NCI-H1417 treated with DMSO at 0.1 percent for 48 hours (cell line): Measurements from ENCODE around the gene CC2D2A.
"Not testable (repeated sequence)": the region's sequence is repeated elsewhere in the genome, so short reads cannot be mapped to it uniquely, and the experiment has no call there.

Experiments used
- DNase-seq: peaks from one replicate; lab custom pipeline; 2025; lab: John Stamatoyannopoulos, UW

The CC2D2A gene

DNA sequence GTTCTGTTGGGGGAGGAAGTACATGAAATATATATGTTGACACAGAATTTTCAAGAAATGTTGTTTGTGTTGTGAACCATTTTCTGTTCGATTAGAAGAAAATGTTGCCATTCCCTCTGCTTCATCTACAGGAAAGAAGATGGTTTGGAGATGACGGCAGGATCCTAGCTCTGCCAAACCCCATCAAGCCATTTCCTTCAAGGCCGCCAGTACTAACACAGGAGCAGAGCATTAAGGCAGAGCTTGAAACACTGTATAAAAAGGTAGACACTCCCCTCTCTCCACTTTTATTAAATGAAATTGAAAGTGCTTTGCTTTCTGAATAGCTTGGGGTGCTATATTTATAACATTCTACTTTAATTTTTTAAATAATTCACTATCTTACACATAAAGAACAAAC is 46.8 kb downstream of the CC2D2A start:
- no peak for DNase-seq

DNA sequence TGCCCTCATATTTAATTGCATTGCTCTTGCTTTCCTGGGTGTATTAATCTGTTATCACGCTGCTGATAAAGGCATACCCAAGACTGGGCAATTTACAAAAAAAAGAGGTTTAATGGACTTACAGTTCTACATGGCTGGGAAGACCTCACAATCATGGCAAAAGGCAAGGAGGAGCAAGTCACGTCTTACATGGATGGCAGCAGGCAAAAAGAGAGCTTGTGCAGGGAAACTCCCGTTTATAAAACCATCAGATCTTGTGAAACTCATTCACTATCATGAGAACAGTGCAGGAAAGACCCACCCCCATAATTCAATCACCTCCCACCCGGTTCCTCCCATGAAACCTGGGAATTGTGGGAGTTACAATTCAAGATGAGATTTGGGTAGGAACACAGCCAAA is 48.0 kb downstream of the CC2D2A start:
- DNase-seq: not testable (repeated sequence)

- DNase-seq: no peak
Measured at GRCh38 chr4:15521442-15522039, 51.9 kb downstream of the CC2D2A start.

DNA sequence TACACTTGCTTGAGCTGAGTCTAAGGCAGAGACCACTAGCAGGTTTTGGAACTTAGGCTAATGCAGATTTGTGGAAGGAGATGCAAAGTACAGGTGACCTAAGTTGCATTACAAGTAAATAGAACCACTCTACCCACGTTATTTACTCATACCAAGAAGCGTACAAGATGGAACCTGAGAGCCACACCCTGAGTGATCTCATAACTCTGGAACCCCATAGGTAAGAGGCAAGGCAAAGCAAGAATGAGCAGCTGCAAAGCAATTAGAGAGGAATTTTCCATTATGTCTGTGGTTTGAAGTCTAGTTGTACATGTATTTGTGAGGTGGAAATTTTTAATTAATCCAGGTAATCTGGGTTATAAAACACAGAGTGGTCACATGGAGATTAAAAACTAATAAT is 55.4 kb downstream of the CC2D2A start:
- no peak for DNase-seq

DNA sequence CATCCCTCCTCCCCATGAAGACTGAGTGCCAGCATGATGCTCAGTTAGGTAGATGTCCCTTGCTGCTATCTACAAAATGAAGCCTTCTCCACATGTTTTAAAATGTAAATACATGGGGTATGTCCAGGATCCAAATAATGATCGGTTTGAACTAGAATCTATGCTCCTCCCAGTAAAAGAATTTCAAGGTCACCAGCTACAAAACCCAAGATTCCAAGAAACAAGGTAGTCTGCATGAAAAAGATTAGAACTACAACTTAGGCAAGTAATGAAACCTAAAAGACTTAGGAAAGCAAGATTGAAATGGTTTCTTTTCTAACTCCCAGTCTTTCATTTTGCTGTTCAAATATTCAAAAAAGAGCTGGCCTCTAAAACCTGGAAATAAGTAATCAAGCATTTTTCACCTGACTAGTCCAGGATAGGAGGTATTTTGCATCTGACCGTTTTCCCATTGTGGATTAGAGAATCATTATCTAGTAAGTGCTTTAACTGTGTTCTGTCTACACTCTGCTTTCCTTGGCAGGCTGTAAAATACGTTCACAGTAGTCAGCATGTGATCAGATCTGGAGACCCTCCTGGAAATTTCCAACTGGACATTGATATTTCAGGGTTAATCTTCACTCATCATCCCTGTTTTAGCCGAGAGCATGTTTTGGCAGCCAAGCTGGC is 57.4 kb downstream of the CC2D2A start:
- no peak for DNase-seq

DNA sequence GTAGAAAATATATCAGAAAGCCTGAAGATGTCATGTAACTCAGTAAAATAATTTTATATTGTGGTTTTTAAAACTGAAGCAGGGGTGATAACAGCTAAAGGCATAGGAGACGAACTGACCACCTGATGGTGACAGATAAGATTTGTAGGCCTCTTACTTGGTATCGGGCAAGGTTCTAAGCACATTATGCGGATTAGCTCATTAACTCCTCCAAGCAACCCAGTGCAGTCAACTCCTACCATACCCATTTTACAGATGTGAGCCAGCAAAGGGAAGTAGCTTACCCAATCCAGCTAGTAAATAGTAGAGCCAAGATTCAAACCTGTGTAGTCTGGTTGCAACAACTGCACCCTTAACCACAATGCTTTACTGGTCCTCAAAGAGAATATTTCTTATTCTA is 62.1 kb downstream of the CC2D2A start:
- DNase-seq: no peak

DNA sequence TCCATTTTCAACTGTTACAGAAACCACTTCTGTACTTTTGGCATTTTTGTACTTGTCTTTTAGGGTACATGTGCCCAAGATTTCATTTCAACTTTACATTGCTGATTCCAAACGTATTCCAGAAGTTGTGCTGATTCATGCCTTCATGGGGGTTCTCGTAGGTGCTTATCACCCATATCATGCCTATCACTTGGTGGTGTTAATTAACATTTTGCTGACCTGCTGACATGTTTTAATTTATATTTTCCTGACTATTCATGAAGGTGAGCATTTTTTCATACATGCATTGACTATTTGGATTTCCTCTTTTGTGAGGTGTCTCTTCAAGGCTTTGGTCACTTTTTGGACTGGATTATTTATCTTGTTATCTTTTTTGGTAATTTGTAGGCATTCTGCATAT is 64.1 kb downstream of the CC2D2A start:
- no peak for DNase-seq

DNA sequence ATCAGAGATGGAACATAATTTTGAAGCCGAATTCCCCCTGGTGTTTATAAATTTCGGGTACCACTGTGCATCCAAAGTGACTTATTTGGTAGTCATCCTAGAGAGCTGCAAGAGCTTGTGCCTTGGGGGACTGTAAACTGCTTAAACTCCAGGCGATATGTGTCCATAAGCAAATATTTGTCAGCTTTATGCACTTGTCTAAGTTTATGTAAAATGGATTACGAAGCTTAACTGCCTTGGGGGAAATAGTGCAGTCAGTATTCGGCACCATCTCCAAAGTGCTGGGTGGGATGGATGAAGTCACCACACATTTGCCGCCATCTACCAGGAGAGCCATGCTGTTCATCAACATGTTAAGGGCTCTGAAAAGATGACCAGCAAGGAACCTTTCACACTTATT is 65.9 kb downstream of the CC2D2A start:
- DNase-seq: no peak

DNA sequence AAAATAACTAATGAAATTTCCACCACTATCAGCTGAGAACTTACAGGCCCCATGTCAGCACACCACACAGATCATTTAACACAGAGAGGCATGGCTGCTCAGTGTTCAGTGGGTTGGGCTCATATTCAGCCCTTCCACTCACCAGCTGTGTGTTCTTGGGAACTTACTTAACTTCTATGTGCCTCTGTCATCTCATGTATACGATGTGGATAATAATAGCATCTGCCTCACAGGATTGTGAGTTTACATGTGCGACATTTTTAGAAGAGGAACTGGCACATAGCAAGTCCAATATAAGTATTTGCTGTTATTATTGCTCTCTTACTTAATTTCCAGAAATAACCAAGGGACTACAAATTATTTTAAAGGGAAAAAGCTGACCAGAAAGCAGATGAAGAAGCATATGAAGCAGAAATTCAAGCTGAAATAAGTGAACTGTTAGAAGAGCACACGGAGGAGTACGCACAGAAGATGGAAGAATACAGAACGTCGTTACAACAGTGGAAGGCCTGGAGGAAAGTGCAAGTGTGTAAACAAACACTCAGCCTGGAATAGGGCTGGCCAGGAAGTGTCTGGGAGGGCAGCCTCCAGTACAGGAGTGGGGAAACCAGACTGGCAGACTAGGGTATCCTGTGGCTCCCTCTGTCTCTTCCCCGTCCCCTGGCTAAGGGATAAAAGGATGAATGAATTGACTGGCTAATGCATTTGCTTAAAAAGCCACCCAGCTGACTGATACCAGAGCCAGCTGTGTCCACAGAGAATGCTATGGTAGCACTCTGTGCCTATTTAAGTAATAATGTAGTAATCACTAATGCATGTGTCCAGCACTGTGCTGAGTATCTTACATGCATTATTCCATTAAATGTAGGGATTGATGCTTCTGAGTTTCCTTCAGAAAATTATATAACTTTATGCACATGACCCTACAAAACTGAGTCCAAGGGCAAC is 67.1 kb downstream of the CC2D2A start:
- no peak for DNase-seq

DNA sequence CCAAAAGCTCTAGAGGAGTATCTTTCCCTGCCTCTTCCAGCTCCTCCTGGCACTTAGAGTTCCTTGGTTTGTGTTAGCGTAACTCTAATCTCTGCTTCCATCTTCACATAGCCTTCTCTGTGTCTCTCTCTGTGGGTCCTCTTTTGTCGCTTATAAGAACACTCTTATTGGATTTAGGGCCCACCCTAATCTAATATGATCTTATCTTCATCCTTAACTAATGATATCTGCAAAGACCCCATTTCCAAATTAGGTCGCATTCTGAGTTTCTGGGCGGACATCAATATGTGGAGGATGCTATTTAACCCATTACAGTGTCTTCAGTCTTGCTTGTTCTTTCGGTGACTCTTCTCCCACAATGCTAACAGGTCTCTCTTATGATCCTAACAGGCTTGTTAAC is 72.3 kb downstream of the CC2D2A start:
- no peak for DNase-seq

DNA sequence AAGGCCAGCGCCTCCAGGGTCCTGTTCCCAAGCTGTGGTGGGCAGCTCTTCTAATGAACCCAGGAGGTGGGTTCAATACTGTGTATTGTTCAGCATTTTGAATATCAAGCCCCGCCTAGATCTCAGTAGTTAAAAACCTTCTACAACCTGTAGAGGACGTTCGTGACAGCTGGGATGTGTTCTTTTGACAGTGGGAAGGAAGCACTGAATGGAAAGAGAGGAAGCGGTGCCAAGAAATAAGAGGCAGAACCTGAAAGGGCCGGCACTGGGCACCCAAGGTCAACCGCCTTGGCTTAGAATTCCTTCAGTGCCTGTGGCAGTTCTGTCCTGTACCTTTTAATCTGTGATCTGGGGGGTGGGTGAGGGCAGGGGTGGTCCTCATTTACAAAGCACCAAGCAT is 73.1 kb downstream of the CC2D2A start:
- no peak for DNase-seq

- DNase-seq: no peak
Measured at GRCh38 chr4:15543537-15544247, 74.0 kb downstream of the CC2D2A start.

DNA sequence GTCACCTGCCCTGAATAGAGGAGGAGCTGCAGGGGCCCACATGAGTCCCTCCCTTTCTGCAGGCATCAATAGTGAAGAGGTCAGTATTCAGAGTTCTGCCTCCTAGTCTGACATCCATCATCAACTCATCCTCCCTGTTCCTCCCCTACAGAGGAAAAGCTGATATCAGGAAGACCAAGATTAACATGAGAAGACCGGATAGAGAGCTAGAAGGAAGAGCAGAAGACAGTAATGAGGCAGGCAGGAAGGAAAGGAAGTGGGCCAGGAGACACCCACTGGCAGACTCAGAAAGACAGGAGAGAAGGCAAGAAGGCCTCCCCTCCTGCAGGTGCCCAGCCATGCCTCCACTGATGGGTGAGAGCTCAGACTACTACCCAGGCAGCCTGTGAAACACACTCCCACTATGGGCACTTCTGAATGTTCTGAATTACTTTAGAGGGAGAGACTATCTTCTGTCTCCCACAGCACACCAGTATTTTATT is 74.6 kb downstream of the CC2D2A start:
- DNase-seq: no peak

GRCh38 chr4:15545371-15545770 is 75.7 kb downstream of the CC2D2A start:
- no peak for DNase-seq

GRCh38 chr4:15547392-15547791 is 77.7 kb downstream of the CC2D2A start:
- DNase-seq: no peak

DNA sequence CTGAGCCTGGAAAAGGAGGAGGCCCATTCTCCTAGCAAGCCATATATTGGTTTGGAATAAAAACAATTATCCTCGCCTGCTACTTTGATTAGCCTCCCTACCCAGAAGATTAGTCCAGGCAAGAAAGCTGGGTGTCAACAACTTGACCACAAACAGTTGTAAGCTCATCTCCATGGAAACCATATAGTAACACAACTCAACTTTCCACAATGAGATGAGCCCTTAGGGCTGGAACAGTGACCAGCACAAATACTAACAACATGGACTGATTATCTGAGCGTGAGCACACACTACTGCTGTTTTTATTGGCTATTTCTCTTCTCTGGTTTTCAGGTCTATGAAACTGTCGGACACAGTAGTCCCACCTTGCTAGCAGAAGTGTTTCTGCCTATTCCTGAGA is 80.8 kb downstream of the CC2D2A start:
- DNase-seq: no peak

DNA sequence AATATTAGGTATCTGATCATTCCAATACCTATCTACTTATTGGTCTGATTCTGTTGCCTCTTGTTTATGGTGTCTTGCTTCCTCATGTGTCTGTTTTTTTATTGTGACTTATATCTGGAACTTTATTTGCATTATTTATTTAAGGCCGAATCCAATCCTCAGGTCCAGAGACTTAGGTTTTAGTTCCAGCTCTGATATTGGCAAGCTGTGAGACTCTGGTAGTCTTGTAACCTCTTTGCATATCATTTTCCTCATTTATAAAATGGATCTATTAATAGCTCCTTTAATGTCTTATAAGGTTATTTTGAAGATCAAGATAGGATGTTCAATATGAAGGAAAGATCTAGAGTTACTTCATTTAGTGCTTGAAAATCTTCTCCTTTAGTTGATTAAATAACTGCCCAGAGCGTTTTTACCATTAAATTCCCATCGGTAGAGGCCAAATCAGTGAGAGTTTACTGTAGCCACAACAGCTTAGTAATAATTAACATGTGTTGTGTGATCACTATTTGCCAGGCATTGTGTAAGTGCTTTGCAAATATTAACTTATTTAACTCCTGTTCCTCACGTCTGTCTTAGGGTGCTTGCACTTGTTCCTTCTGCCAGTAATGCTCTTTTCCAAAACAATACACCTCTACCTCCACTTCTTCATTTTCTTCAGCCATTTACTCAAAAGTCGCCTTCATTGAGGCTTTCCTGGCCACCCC is 82.2 kb downstream of the CC2D2A start:
- DNase-seq: no peak

DNA sequence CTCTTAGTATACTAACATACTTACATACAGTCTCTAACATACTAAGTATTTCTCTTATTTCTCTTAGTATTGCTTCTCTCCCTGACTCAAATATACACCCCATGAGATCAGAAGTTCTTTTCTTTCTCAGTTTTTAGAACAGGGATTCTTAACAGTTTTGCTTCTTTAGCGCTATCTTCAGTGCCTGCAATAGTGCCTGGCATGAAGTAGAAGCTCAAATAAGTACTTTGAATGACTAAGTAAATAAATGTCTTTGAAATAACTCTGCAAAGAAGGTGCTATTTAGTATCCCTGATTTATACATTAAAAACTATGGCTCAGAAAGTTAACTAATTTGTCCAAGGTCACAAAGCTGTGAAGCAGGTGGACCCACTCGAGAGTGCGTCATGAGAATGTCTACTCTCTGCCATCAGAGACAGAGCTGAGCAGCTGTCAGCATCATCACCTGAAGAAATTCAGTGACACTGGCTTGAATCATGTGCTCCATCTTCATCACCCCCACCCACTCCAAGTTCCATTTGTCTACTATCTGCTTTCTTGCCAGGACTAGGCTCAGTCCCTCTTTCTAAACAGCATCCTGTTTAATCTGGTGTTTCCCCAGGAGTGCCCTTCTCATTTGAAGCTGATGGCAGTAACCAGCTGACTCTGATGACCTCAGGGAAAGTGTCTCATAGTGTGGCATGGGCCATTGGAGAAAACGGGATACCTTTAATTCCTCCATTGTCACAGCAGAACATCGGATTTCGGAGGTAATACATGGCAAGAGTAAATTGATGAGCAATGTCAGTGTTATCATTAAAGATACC is 83.1 kb downstream of the CC2D2A start:
- DNase-seq: no peak

GRCh38 chr4:15556511-15557092 is 86.9 kb downstream of the CC2D2A start:
- no peak for DNase-seq

- no peak for DNase-seq
Measured at GRCh38 chr4:15557786-15558550, 88.3 kb downstream of the CC2D2A start.
